HG03457 (cell line): ENCODE results near the gene CD44.

Experiments used
- ATAC-seq: cut with Tn5 transposase; IDR thresholded peaks from one replicate; pipeline ENCODE4 v1.9.1; 2021; ENCODE audit warnings: moderate number of reproducible peaks; ENCODE audit not compliant: unreplicated experiment

The CD44 gene

DNA sequence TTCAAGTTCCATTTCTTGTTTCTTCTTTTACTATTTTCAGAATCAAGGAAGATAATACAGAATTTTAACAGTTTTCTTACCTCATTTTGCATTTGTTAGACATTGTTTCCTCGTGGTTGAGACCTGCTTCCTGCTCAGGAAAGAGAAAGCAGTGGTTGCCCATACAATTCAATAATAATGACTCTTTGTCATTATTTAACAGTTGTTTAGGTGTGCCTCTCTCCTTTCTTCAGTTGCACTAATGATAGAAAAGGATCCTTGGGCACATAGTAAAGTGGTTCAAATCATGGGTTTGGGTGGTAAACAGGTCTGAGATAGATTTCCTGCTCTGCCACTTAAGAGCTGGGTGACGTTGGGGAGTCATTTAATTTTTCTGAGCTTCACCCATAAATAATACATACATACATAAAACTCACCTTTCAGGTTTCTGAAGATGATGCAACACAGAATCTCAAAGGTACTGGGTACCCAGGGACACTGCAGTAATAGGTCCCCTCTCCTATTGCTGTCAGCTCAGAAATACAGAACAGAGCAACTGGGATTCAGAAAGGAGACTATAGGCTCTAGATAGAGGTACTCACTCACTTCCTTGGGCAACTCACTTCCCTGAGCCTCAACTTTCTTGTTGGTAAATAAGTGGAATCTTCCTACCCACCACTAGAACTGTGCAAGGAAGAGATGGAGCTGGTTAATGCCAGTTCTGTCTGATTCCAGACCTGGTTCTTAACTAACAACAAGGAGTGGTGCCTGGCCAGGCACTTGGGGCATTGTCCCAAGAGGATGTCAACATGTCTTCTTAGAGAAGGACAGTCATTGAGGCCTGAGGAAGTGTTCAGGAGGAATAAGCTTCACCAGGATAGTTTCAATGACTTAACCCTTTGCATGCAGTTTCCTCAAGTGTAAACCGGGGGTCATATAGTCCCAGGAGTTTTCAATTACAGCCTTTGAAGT is 34.9 kb downstream of the CD44 start:
- no peak for ATAC-seq

DNA sequence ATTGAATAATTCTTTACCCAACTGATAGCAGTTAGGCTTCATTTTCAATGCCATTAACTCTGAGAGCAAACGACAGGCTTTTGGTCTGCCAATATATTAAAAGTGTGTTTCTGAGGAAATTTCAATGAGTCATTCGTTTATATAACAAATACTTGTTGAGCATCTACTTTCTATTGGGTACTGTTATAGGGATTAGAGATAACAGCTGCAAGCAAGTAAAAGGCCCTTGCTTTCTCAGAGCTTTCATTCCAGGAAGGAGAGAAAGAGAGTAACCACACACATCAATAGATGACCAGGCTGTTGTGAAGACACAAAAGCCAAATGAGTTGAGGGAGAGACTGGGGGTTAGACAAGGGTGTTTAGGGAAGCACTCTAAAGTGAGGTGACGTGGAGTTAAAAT is 35.7 kb downstream of the CD44 start:
- ATAC-seq: no peak

DNA sequence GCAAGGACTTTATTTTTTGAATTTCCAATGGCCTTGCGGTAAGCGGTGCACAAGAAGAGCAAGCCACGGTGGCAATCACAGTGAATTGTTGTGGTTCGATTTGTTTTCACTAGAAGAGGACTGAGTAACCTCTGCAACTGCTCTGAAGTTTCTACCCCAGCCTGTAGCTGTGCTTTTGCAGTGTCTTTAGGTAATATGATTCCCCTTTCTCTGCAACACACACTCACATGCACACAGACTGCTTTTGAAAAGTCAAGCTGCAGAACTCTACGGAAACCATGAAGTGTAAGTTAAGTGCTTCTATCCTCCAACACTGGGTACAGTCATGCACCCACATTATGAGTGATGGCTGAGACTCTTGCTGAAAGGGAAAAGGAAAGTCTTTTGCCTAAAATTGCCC is 38.4 kb downstream of the CD44 start:
- ATAC-seq: no peak

DNA sequence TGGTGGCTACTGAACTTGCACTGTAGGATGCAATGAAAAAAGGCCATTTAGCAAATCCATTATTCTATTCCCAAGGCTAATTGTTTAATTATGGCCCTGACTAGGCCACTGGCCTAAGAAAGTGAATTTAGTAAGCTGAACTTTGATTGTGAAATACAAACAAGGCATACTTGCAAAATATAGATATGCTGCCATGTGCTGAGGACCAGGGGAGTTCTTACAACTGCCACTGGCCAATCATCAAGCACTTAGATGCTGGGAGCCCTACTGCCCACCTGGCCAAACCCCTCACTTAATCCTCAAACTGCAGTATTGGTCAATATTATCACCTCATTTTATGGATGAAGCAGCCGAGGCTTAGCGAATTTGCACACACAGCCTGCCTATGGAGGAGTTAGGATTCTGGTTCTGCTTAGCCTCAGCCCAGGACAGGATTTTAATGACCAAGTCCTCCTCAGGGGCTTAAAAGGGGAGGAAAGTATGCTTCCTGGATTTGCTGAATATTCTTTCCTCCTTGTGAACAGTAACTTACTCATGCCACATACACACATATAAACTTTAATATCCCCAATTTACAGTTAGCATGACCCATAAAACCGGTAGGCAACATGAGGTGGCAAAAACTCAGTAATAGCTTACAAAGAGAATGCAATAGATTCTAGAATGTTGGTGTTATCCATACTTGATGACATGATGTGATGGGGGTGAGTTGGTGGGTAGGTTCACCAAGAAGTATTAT is 39.3 kb downstream of the CD44 start:
- no peak for ATAC-seq

DNA sequence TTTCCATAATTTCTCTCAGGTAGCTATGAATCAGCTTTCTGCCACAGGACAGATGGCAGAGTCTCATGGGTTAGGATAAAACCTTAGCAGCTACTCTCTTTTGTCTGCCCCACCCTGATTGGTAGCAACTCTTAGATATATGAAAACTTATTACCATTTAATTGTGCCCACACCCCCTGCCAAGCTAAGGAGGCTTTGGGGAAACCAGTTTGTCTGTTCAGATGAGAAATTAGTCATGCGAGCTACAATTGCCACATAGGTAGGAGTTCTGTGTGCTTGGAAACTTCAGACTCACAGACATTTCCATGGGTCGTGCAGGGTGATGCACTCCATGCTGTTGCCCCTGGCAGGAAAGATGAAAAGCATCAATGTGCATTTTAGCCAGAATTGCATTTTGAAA is 39.9 kb downstream of the CD44 start:
- ATAC-seq: no peak

DNA sequence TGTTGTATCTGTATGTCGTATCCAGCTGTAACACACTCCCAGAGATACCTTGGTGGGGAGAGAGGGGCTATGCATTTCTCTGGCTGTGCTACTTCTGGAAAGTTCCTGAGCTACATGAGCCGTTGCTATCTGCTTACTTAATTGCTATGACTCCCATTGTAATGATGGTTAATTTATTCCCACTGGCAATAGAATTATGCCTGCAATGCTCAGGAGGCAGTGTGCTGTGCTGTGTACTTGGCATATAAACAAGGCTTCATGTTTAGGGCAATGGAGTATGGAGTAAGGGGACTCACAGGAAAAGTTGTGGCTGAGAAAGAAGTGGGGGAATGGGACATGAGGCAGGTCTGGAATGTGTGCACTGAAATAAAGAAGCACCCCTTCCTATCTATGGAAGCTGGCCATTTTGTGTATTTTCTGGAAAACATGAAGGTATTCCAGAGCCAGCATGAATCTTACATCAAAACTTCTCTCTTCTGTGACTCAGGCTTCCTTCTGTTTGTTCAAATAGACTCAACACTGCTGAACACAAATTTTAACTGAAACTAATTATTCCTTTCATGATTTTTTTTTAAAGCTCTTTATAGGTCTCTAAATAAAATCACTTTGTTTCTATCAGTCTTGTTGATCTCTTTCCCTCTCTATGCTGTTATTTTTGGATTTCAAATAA is 40.6 kb downstream of the CD44 start:
- ATAC-seq: no peak

DNA sequence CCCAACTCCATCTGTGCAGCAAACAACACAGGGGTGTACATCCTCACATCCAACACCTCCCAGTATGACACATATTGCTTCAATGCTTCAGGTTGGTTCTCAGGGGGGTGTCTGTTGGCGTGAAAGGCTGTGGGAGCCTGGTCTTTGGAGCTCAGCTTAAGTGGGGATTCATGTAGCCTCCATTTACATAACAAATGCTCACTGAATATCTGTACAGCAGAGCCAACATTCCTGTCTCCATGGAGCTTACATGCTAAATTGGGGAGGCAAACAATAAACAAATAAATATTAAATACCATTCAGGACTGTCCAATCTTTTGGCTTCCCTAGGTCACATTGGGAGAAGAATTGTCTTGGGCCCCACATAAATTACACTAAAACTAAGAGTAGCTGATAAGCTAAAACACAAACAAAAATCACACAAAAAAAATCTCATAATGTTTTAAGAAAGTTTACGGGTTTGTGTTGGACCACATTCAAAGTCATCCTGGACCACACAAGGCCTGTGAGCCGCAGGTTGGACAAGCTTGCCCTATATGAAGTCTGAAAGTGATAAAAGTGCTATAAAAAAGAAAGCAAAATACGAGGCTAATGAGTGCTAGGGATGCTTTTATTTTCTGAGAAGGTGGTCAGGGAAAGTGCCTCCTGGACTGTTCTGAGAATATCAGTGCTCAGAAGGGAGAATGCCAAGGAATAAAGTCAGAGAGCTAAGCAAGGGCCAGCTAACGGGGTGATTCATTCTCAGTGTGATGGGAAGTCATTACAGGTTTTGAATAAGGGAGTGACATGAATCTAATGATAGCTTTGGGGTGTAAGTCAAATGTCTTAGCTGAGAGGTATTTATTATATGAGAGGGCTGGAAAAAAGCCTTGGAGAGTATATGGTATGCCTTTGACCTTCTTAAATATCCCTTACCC is 41.6 kb downstream of the CD44 start:
- no peak for ATAC-seq

DNA sequence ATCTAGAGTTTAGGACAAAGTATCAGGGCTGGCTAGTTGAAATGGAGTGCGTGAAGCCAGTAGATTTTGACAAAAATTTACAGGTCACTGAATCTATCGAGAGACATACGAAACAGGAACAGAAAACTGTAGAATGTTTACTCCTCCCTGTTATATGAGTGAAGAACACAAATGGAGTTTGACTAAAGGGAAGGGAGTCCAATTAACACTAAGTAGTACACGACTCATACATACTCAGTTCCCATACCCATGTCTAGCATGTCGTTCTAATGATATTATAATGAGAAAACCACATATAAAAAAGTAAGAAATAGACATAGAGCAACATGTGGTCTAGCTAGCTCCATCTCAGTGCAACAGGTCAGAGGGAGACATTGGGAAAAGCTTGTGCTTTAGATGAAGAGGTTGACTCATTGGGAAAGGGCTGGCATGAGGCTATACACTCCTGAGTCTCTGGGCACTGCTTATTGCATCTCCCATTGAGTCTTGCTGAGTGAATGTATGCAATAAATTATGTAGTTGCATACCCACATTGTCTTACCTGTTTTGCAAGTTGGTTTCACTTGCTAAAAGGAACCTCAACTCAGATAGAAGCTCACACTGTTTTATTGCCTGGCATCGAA is 43.5 kb downstream of the CD44 start:
- no peak for ATAC-seq

DNA sequence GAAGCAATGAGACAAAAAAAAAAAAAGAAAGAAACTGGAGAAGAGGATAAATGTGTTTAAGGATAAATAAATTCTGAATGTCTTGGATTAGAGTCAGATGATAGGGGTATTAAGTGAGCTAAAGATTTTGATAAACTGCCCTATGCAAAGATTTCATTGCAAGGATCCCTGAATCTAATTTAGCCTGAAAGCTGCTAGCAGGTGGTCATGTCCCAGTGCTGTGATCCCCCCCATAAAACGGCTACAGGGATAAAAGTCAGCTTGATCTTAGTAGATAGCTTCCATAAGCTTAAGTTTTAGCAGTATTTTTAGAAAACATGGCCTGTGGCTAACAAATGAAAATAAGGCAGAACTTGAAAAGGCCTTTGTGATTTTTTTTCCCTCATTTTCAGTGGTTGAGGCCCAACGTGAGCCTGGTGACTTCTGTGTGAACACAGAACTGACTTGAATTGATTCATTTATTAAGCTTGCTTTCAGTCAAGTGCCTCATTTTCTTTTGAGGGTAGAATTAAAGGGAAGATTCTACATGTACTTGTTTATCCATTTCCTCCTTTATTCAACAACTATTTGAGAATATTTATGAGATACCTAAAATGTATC is 44.5 kb downstream of the CD44 start:
- ATAC-seq: no peak

DNA sequence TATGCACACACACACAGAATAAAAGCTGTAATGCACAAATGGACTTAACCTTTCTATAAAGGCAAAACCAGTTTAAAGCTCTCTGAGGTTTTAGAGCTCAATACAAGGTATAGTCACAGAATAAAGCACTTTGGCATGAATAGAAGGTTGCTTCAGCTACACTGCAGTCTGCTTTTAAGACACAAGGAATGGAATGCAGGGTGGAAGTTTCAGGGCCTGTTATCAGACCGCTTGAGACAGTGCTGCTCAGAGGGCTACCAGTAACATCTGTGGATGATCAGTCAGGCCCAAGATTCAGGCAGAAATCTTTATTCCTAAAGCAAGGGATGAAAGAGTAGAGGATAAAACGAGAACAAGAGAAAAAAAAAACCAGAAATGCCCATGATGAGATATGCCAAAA is 46.7 kb downstream of the CD44 start:
- no peak for ATAC-seq

DNA sequence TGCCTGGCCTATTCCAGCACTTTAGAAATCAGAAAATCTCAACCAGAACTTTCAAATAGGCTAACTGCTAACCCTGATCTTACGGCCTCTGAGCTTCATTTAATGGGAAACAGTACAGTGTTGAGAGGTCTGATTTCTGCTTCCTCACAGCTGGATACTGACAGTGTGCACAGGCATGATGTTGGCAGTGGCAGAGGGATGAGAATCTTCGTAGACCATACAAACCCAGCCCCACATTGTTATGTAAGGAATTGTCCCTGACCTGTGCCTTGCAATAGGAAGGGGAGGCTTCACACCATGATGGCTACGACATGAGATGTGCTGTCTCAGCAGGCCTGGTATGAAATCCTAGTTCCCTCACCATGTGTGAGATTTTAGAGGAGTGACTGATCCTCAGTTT is 49.0 kb downstream of the CD44 start:
- no peak for ATAC-seq

DNA sequence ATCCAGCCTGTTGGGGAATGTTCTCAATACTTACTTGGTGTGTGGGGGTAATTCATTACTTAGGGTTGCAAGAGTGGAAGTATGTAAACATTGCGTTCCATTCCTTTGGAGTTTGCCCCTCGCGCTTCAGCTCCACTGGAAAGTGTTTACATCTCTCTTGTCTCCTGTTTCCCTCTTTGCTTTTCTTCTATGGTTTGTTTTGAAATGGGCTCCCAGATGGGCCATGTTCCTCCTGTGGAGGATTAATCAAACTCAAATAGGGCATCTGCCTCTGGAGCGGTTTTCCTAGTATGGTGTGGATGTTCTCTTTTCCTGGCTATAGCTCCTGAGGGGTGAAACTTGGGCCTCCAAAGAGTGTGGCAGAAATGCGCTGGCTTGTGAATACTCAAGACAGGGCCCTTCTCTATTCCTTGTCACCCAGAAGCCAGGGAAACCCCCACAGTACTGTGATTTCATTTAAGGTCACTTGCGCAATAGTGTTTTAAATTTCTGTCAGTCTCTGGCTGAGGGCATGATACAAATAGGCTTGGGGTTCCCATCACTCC is 51.9 kb downstream of the CD44 start:
- ATAC-seq: no peak

DNA sequence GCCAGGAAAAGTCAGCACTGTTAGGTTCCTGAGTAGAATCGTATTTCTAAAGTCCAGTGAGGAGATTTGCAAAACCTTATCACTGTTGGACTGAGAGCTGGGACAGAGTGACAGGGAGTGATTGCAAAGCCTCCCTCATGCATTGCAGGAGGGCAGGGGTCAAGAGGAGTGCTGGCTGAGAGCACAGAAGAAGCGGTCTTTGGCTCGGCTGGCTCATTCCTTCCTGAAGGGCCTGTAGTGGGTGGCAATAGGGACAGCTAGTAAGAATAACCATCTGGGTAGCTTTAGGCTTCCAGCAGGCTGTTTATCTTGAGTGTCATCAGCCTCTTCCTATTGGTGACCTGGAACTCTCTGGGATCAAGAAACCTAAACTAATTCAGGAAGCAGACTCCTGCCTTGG is 53.4 kb downstream of the CD44 start:
- no peak for ATAC-seq

DNA sequence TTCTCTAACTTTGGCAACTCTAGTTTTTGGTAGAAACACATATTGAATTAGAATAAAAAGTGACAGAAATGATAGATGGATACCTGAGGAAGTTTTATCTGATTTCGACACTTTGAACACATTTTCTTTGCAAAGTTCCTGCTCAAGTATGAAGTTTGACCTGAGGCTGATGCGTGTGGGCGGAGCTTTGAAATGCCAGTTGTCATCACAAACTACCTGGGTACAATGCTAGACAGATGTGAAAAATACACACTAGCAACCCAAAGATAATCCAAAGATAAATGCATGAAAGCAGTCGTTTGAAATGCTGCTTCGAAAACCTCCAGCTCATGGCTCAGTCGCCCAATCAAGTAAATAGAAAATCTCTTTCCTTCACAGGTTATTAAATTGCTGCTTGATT is 54.8 kb downstream of the CD44 start:
- ATAC-seq: no peak

DNA sequence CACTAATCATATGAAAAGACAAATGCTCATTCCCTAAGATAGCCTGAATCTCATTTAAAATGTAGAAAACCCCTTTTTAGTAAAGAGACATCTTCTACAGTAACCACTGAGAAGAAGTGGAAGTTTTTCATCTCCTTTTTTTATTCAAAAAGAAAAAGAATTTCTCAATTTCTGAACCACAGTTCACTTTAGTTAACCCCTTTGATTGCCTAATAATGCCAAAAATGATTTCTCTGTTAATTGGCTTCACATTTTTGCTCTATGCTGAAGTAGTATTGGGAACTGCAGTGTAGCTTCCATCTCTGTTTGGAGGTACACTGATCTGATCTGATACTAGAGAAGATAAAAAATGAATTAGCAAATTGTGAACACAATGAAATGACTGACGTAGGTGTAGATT is 58.3 kb downstream of the CD44 start:
- ATAC-seq: no peak

DNA sequence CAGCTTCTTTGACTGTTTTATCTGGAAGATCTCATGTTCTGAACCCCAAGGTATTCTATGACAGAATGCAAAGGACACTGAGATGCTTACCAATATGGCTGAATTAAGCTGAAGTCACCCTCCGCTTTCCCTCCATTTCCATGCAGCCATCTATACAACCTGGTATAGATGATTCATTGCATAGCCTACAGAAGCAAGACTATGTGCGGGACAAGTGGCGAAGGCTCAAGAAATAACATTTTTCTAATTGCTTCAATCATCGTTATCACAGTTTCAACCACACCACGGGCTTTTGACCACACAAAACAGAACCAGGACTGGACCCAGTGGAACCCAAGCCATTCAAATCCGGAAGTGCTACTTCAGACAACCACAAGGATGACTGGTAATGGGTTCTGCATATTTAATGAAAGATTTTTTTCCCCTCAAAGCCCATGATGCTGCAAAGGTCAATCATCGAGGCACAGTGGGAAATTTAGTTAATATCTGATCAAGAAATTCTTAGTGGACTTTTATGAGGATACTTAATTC is 61.9 kb downstream of the CD44 start:
- ATAC-seq: no peak

DNA sequence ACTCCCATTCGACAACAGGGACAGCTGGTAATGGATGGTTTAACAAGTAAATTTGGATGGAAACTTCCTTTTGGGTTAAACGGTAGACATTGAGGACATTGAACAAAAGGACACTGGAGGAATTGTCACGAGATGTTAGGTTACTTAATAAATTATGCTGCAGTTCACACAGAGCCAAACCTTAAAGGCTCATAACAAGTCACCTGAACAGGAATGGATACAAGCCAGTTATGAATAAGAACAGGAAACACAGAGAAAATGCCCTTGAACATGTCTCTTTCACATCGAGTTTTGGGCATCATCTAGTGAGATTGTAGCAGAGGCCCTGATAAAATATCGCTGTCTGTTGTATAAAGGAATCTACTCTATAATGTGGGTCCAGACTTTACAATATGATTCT is 65.6 kb downstream of the CD44 start:
- no peak for ATAC-seq

DNA sequence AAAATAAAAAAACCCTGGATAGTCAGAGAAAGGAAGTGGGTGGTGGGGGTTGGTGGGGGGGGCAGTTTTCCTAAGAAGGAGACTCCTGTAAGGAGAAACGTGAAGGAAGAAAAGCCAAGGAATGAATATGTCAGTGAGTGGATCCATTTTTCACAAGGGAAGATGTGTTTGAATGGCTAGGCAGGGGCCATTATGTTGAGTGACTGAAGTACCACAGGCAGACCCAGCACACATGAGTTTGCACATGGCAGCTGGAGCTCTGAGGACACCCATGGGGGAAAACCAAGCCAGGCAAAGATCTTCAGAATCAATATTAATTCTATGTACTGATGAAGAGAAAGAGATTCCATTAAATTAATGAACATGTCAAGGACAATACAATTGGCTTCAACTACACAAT is 67.6 kb downstream of the CD44 start:
- ATAC-seq: no peak
